ENCODE measurements around the gene CWC25. TPM values are rescaled to one million over a fixed set of nuclear protein-coding genes. Genes with fewer than 3 reads are reported as not detected.

CWC25 gene
- total RNA-seq, 1 donor from 2014 or later = 13.0 TPM

- no peak for TF ChIP-seq CTCF (IDR thresholded peaks at IDR 0.05; ENCODE audit: partially characterized antibody, unreplicated experiment)
- Mint-ChIP-seq H3K27ac (ENCODE audit: unreplicated experiment) (no peak overlapping the region), H3K4me3 (ENCODE audit: unreplicated experiment) (no peak overlapping the region), H3K36me3 (ENCODE audit: unreplicated experiment) (no peaks in the 10 kb centered on the region), H3K9me3 (ENCODE audit: unreplicated experiment) (no peaks in the 10 kb centered on the region), H3K4me1 (ENCODE audit: low read depth, unreplicated experiment) (peaks cover 3% of the 10 kb centered on the region), H3K27me3 (ENCODE audit: unreplicated experiment) (no peaks in the 10 kb centered on the region)
- no peak for DNase-seq
Measured at GRCh38 chr17:38783227-38783626, 41.9 kb downstream of the CWC25 start.

GRCh38 chr17:38779965-38780752 is 45.0 kb downstream of the CWC25 start:
- Mint-ChIP-seq H3K4me3 (ENCODE audit: unreplicated experiment) (no peak overlapping the region), H3K27ac (ENCODE audit: unreplicated experiment) (no peak overlapping the region), H3K9me3 (ENCODE audit: unreplicated experiment) (peaks cover 2% of the 10 kb centered on the region), H3K36me3 (ENCODE audit: unreplicated experiment) (no peaks in the 10 kb centered on the region), H3K4me1 (ENCODE audit: low read depth, unreplicated experiment) (peaks cover 3% of the 10 kb centered on the region), H3K27me3 (ENCODE audit: unreplicated experiment) (no peaks in the 10 kb centered on the region)
- TF ChIP-seq CTCF (IDR thresholded peaks at IDR 0.05; ENCODE audit: partially characterized antibody, unreplicated experiment) = no peak
- DNase-seq = no peak

GRCh38 chr17:38777641-38778250 is 47.4 kb downstream of the CWC25 start:
- no peak for TF ChIP-seq CTCF (IDR thresholded peaks at IDR 0.05; ENCODE audit: partially characterized antibody, unreplicated experiment)
- no peaks in the 10 kb centered on the region for H3K36me3 Mint-ChIP-seq (ENCODE audit: unreplicated experiment)
- H3K4me3 Mint-ChIP-seq (ENCODE audit: unreplicated experiment) = no peak overlapping the region
- peaks cover 2% of the 10 kb centered on the region for H3K9me3 Mint-ChIP-seq (ENCODE audit: unreplicated experiment)
- H3K27me3 Mint-ChIP-seq (ENCODE audit: unreplicated experiment) = peaks cover 2% of the 10 kb centered on the region
- H3K4me1 Mint-ChIP-seq (ENCODE audit: low read depth, unreplicated experiment) = no peaks in the 10 kb centered on the region
- H3K27ac Mint-ChIP-seq (ENCODE audit: unreplicated experiment) = no peak overlapping the region
- no peak for DNase-seq

- Mint-ChIP-seq H3K4me1 (ENCODE audit: low read depth, unreplicated experiment) (no peaks in the 10 kb centered on the region), H3K36me3 (ENCODE audit: unreplicated experiment) (no peaks in the 10 kb centered on the region), H3K27ac (ENCODE audit: unreplicated experiment) (no peak overlapping the region), H3K9me3 (ENCODE audit: unreplicated experiment) (peaks cover 6% of the 10 kb centered on the region), H3K27me3 (ENCODE audit: unreplicated experiment) (peaks cover 5% of the 10 kb centered on the region), H3K4me3 (ENCODE audit: unreplicated experiment) (no peak overlapping the region)
- no peak for TF ChIP-seq CTCF (IDR thresholded peaks at IDR 0.05; ENCODE audit: partially characterized antibody, unreplicated experiment)
- no peak for DNase-seq
Measured at GRCh38 chr17:38773258-38773657, 51.9 kb downstream of the CWC25 start.

GRCh38 chr17:38768417-38768816 is 56.7 kb downstream of the CWC25 start:
- TF ChIP-seq CTCF (IDR thresholded peaks at IDR 0.05; ENCODE audit: partially characterized antibody, unreplicated experiment) = no peak
- H3K9me3 Mint-ChIP-seq (ENCODE audit: unreplicated experiment) = peaks cover 5% of the 10 kb centered on the region
- H3K27me3 Mint-ChIP-seq (ENCODE audit: unreplicated experiment) = peaks cover 3% of the 10 kb centered on the region
- no peak overlapping the region for H3K27ac Mint-ChIP-seq (ENCODE audit: unreplicated experiment)
- H3K4me3 Mint-ChIP-seq (ENCODE audit: unreplicated experiment) = no peak overlapping the region
- H3K36me3 Mint-ChIP-seq (ENCODE audit: unreplicated experiment) = no peaks in the 10 kb centered on the region
- no peaks in the 10 kb centered on the region for H3K4me1 Mint-ChIP-seq (ENCODE audit: low read depth, unreplicated experiment)
- DNase-seq = no peak

Measured in glutamatergic neuron (in vitro differentiated cells).